Measurements from ENCODE around the gene ACSL6. TPM values are rescaled to one million over a fixed set of nuclear protein-coding genes. Genes with fewer than 3 reads are reported as not detected.

The ACSL6 gene
- total and polyA plus RNA-seq, 10 of the 15 experiments (the other 5 are each of a cell fraction or from before 2014, with no cell fraction given) = 0.06 to 0.53 TPM; not detected in 8

- BruUV-seq (replicated peaks) = no TSS peak
- Histone ChIP-seq H3K4me2 (ENCODE audit: control insufficient read depth, insufficient read depth) (no peak overlapping the region), H3K4me1 (ENCODE audit: control insufficient read depth, insufficient read depth, low read length) (no peaks in the 10 kb centered on the region; the same call in 1 of the 2 replicates), H3K9ac (ENCODE audit: control insufficient read depth, insufficient read depth, low read length) (no peak overlapping the region), H3K9me3 (replicated peaks; ENCODE audit: control insufficient read depth, insufficient read depth, low read length) (no peaks in the 10 kb centered on the region), H3K36me3 (ENCODE audit: control insufficient read depth in 2 of 2, insufficient read depth in 2 of 2, low read length in 1 of 2) (no peaks in the 10 kb centered on the region), H3K4me3 (no peak overlapping the region), H3K79me2 (ENCODE audit: control insufficient read depth, insufficient read depth, low read length) (no peaks in the 10 kb centered on the region), H2AFZ (ENCODE audit: control insufficient read depth, low read depth, low read length) (no peak overlapping the region), H4K20me1 (ENCODE audit: control insufficient read depth, insufficient read depth) (no peaks in the 10 kb centered on the region), H3K27ac (ENCODE audit: control insufficient read depth, insufficient read depth) (no peak overlapping the region), H3K27me3 (replicated peaks in 1 of 2; ENCODE audit: control insufficient read depth in 2 of 2, insufficient read depth in 2 of 2, low read length in 1 of 2) (peaks cover 16 to 17% of the 10 kb centered on the region in 2 experiments; a peak in 3 of 4 replicates)
- 0% methylated on average over 2 of the region's 2 CpGs for WGBS (ENCODE audit: insufficient coverage, insufficient replicate concordance, low lambda C conversion rate, missing lambda C conversion rate)
- ChIA-PET POLR2A (no interaction called here), CTCF (interaction anchor here (0.6 to 6.6 kb wide), 39 partner anchors 9 to 895 kb away, joined by 3 to 189 read pairs (median 4); no protein-coding TSS in a partner anchor), SMC1A (ENCODE audit: uncharacterized antibody, unreplicated experiment) (interaction anchor here (0.6 to 3.9 kb wide), 37 partner anchors 9 to 626 kb away, joined by 3 to 76 read pairs (median 4); no protein-coding TSS in a partner anchor), RAD21 (ENCODE audit: unreplicated experiment) (interaction anchor here (0.6 to 4.2 kb wide), 25 partner anchors 10 to 1136 kb away, joined by 3 to 98 read pairs (median 4); no protein-coding TSS in a partner anchor)
- in situ Hi-C loops (cut with MboI) = loop anchor here (5.0 to 10.0 kb wide), 3 partner anchors 195 to 583 kb away; no protein-coding TSS in a partner anchor
- ATAC-seq (peak; percentile 93), FAIRE-seq (peak; percentile 98), DNase-seq (ENCODE audit: low read depth, low spot score) (peak; percentile 49)
- intact Hi-C loops (cut with micrococcal nuclease; ENCODE audit: unreplicated experiment) = loop anchor here (1.0 to 5.0 kb wide), 4 partner anchors 55 to 585 kb away; partner anchors contain the start of gene IL3
- TF ChIP-seq ATF7 (IDR thresholded peaks at IDR 0.05; ENCODE audit: low read depth) (no peak), YY1 (IDR thresholded peaks at IDR 0.05; ENCODE audit: low read depth, low read length) (0 out of 2 replicates have a peak, but pooled peaks have one; percentile 33), PRDM15 (CRISPR knock-in tag; IDR thresholded peaks at IDR 0.05) (no peak), RUNX3 (IDR thresholded peaks at IDR 0.05; ENCODE audit: low read length) (peak; percentile 82), POU2F2 (IDR thresholded peaks at IDR 0.05; ENCODE audit: borderline replicate concordance, low read depth, low read length) (no peak), ESRRA (IDR thresholded peaks at IDR 0.05; ENCODE audit: low read length) (no peak), TCF12 (IDR thresholded peaks at IDR 0.05; ENCODE audit: low read depth, low read length) (no peak), PKNOX1 (IDR thresholded peaks at IDR 0.05) (no peak), ZBTB33 (IDR thresholded peaks at IDR 0.05) (no peak), RAD51 (IDR thresholded peaks at IDR 0.05) (no peak), ELK1 (IDR thresholded peaks at IDR 0.05; ENCODE audit: low read depth, low read length) (no peak), CEBPB (IDR thresholded peaks at IDR 0.05; ENCODE audit: borderline replicate concordance in 1 of 2, low read depth in 2 of 2, low read length in 2 of 2) (no peak), BACH1 (IDR thresholded peaks at IDR 0.05; ENCODE audit: borderline replicate concordance) (no peak), HDGF (IDR thresholded peaks at IDR 0.05) (no peak), RCOR1 (conservative IDR thresholded peaks at IDR 0.05; ENCODE audit: low read depth, low read length) (no peak)
Measured at GRCh38 chr5:132007399-132008162, 3.9 kb downstream of the ACSL6 start.
